ENCODE measurements around the gene CEP112.

GRCh38 chr17:65780111-65780510 lies 411.8 kb downstream of the CEP112 start:
- TF ChIP-seq, protein P1, sequence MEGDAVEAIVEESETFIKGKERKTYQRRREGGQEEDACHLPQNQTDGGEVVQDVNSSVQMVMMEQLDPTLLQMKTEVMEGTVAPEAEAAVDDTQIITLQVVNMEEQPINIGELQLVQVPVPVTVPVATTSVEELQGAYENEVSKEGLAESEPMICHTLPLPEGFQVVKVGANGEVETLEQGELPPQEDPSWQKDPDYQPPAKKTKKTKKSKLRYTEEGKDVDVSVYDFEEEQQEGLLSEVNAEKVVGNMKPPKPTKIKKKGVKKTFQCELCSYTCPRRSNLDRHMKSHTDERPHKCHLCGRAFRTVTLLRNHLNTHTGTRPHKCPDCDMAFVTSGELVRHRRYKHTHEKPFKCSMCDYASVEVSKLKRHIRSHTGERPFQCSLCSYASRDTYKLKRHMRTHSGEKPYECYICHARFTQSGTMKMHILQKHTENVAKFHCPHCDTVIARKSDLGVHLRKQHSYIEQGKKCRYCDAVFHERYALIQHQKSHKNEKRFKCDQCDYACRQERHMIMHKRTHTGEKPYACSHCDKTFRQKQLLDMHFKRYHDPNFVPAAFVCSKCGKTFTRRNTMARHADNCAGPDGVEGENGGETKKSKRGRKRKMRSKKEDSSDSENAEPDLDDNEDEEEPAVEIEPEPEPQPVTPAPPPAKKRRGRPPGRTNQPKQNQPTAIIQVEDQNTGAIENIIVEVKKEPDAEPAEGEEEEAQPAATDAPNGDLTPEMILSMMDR (conservative IDR thresholded peaks at IDR 0.05; ENCODE audit: low read depth in 2 of 2), result no peak
- no peak for TF ChIP-seq JUNB (IDR thresholded peaks at IDR 0.05; ENCODE audit: unreplicated experiment)
- no peak for TF ChIP-seq EZH2 (IDR thresholded peaks at IDR 0.05; ENCODE audit: low read depth, unreplicated experiment)
- no peak for TF ChIP-seq POLR2AphosphoS5 (IDR thresholded peaks at IDR 0.05; ENCODE audit: low read depth)
- TF ChIP-seq EZH2phosphoT487 (IDR thresholded peaks at IDR 0.05; ENCODE audit: unreplicated experiment), result no peak
- TF ChIP-seq, protein P2, sequence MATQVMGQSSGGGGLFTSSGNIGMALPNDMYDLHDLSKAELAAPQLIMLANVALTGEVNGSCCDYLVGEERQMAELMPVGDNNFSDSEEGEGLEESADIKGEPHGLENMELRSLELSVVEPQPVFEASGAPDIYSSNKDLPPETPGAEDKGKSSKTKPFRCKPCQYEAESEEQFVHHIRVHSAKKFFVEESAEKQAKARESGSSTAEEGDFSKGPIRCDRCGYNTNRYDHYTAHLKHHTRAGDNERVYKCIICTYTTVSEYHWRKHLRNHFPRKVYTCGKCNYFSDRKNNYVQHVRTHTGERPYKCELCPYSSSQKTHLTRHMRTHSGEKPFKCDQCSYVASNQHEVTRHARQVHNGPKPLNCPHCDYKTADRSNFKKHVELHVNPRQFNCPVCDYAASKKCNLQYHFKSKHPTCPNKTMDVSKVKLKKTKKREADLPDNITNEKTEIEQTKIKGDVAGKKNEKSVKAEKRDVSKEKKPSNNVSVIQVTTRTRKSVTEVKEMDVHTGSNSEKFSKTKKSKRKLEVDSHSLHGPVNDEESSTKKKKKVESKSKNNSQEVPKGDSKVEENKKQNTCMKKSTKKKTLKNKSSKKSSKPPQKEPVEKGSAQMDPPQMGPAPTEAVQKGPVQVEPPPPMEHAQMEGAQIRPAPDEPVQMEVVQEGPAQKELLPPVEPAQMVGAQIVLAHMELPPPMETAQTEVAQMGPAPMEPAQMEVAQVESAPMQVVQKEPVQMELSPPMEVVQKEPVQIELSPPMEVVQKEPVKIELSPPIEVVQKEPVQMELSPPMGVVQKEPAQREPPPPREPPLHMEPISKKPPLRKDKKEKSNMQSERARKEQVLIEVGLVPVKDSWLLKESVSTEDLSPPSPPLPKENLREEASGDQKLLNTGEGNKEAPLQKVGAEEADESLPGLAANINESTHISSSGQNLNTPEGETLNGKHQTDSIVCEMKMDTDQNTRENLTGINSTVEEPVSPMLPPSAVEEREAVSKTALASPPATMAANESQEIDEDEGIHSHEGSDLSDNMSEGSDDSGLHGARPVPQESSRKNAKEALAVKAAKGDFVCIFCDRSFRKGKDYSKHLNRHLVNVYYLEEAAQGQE (IDR thresholded peaks at IDR 0.05; ENCODE audit: unreplicated experiment), result no peak
- no peak for TF ChIP-seq CREB1 (CRISPR knock-in tag; IDR thresholded peaks at IDR 0.05; ENCODE audit: low read depth)
